CD14-positive monocyte (primary cell): ENCODE results near the gene GAN. TPM values are rescaled to one million over a fixed set of nuclear protein-coding genes. Genes with fewer than 3 reads are reported as not detected.

ENCODE experiments used
- DNase-seq, 3 donors: peaks; one replicate each; pipeline ENCODE4 v3.0.0-alpha.2; 2011 to 2022
- H2AFZ ChIP-seq: 2 replicates; pipeline ENCODE4 v1.6.0; 2012; ENCODE audit warnings: mild to moderate bottlenecking, low read depth, low read length, inconsistent platforms; ENCODE audit not compliant: insufficient read depth, poor library complexity, severe bottlenecking
- H3K27ac ChIP-seq, 2 donors: 1 replicate in 1 of 2; 2 replicates in 1 of 2; pipeline ENCODE4 v1.5.1; 2012 to 2013; ENCODE audit warnings: low read length in 2 of 2, control low read depth in 1 of 2, inconsistent platforms in 1 of 2, low read depth in 1 of 2, mild to moderate bottlenecking in 1 of 2
- H3K27me3 ChIP-seq, 2 donors: one replicate each; pipeline versions ENCODE4 v1.6.0 to v1.6.1; 2011 to 2013; ENCODE audit warnings: low read length in 2 of 2; ENCODE audit not compliant: control insufficient read depth in 2 of 2, insufficient read depth in 2 of 2
- H3K36me3 ChIP-seq, 2 donors: replicated peaks in 1 of 2; 1 replicate in 1 of 2; 2 replicates in 1 of 2; pipeline versions ENCODE4 v1.5.1 to v1.6.1; 2012 to 2013; ENCODE audit warnings: low read length in 2 of 2, control low read depth in 1 of 2, inconsistent platforms in 1 of 2, mild to moderate bottlenecking in 1 of 2; ENCODE audit not compliant: insufficient read depth in 2 of 2, control insufficient read depth in 1 of 2
- H3K4me1 ChIP-seq, 2 donors: 1 replicate in 1 of 2; 2 replicates in 1 of 2; pipeline versions ENCODE4 v1.5.1 to v1.6.1; 2012 to 2013; ENCODE audit warnings: low read length in 2 of 2, control low read depth in 1 of 2, inconsistent platforms in 1 of 2, mild to moderate bottlenecking in 1 of 2, moderate library complexity in 1 of 2; ENCODE audit not compliant: insufficient read depth in 2 of 2, control insufficient read depth in 1 of 2
- H3K4me2 ChIP-seq: replicated peaks from 2 replicates; pipeline ENCODE3; 2012; ENCODE audit warnings: low read length, moderate library complexity, mild to moderate bottlenecking; ENCODE audit not compliant: poor library complexity, severe bottlenecking; ENCODE audit errors: extremely low read depth
- H3K4me3 ChIP-seq, 3 experiments: fragments of 200-600 bp in 1 of 3; sonication (generic) in 1 of 3; replicated peaks in 1 of 3; 1 replicate in 2 of 3; 2 replicates in 1 of 3; pipeline ENCODE4 v1.5.1; 2011 to 2013; ENCODE audit warnings: low read length in 3 of 3, mild to moderate bottlenecking in 3 of 3, control low read depth in 2 of 3, low read depth in 2 of 3, inconsistent platforms in 1 of 3, moderate library complexity in 1 of 3
- H3K79me2 ChIP-seq: 2 replicates; pipeline ENCODE4 v1.6.0; 2012; ENCODE audit warnings: mild to moderate bottlenecking, control low read depth, inconsistent platforms, low read length, moderate library complexity; ENCODE audit not compliant: insufficient read depth
- H3K9ac ChIP-seq: 2 replicates; pipeline ENCODE4 v1.6.0; 2017; ENCODE audit warnings: low read length, mild to moderate bottlenecking; ENCODE audit not compliant: insufficient read depth, poor library complexity, severe bottlenecking
- H3K9me3 ChIP-seq, 2 donors: replicated peaks in 1 of 2; 1 replicate in 1 of 2; 2 replicates in 1 of 2; pipeline versions ENCODE4 v1.5.1 to v1.6.1; 2012 to 2013; ENCODE audit warnings: low read length in 2 of 2, control low read depth in 1 of 2; ENCODE audit not compliant: control insufficient read depth in 1 of 2, insufficient read depth in 1 of 2
- H4K20me1 ChIP-seq: 2 replicates; pipeline ENCODE4 v1.6.0; 2012; ENCODE audit warnings: mild to moderate bottlenecking, low read length, control low read depth, moderate library complexity; ENCODE audit not compliant: insufficient read depth
- H3K27ac Mint-ChIP-seq, 7 donors: one replicate each; pipeline ENCODE4 v1.8.0; 2020; ENCODE audit warnings: mild to moderate bottlenecking in 7 of 7, mixed read lengths in 7 of 7, moderate library complexity in 6 of 7, inconsistent platforms in 2 of 7
- H3K27me3 Mint-ChIP-seq, 3 donors: one replicate each; pipeline ENCODE4 v1.8.0; 2021 to 2022; ENCODE audit warnings: low read depth in 3 of 3, mild to moderate bottlenecking in 3 of 3, mixed read lengths in 3 of 3, moderate library complexity in 3 of 3, inconsistent platforms in 1 of 3
- H3K36me3 Mint-ChIP-seq, 2 donors: one replicate each; pipeline ENCODE4 v1.8.0; 2020; ENCODE audit warnings: mixed read lengths in 2 of 2, inconsistent platforms in 1 of 2, mild to moderate bottlenecking in 1 of 2
- H3K4me1 Mint-ChIP-seq: one replicate; pipeline ENCODE4 v1.8.0; 2020; ENCODE audit warnings: mild to moderate bottlenecking, mixed read lengths
- H3K4me3 Mint-ChIP-seq, 2 donors: one replicate each; pipeline ENCODE4 v1.8.0; 2020; ENCODE audit warnings: mild to moderate bottlenecking in 2 of 2, mixed read lengths in 2 of 2, moderate library complexity in 1 of 2
- H3K9me3 Mint-ChIP-seq, 7 donors: one replicate each; pipeline ENCODE4 v1.8.0; 2020 to 2022; ENCODE audit warnings: mixed read lengths in 7 of 7, mild to moderate bottlenecking in 6 of 7, moderate library complexity in 6 of 7, inconsistent platforms in 2 of 7
- WGBS: methylation state at CpG from one replicate; pipeline ENCODE4 v1.1.5; 2013; ENCODE audit warnings: missing lambda C conversion rate; ENCODE audit not compliant: insufficient coverage; 5-methylcytosine and 5-hydroxymethylcytosine counted together
- intact Hi-C, 2 donors: fragments of 100-400 bp; cut with micrococcal nuclease; formaldehyde crosslinking; loops; one replicate each; pipeline versions ENCODE4 v1.15.0 to v1.15.1; 2023
- polyA plus RNA-seq, 3 donors: library from polyadenylated mRNA; depleted of rRNA in 1 of 3; unstranded in 2 of 3; stranded (reverse) in 1 of 3; fragments of 300-500 nt in 2 of 3; fragments of >200 nt in 1 of 3; fragmentation: Illumina TruSeq in 2 of 3; gene quantifications; 1 replicate in 2 of 3; 2 replicates in 1 of 3; pipeline ENCODE4 v1.2.3, GENCODE V29; 2012 to 2021
- TF ChIP-seq, protein P1 (sequence below): fragments of 200-600 bp; IDR thresholded peaks from one replicate; pipeline ENCODE4 v1.8.0; 2022; ENCODE audit warnings: antibody characterized with exemption, mild to moderate bottlenecking

GAN gene
- polyA plus RNA-seq, 3 donors, result 0.89 to 1.2 (median 1.0) TPM

DNA sequence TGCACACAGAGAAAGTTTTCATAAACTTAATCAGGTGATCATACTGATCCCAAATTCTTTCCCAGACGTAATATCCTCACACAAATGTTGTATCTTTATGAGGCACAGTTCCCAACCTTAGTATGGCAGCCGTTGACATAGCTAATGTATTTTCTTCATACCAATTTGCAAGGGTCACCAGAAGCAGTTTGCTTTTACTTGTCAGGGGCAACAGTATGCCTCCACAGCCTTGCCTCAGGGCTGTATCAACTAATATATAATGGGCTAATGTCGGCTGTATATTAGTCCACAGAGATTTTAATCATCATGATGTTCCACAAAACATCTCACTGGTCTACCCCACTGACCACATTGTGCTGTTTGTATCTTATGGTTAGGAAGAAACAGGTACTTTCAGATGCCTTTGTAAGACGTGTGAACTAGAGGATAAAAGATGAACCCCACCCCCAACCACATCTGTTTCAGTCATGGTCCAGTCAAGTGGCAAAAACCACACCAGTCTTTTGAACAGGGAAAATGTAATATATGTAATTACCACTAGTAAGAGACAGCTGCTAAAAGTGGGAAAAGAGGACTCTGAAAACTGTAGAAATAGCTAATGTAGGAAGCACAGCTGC lies 55.2 kb downstream of the GAN start:
- peaks cover 29 to 59% of the 10 kb centered on the region in 2 donors for H3K36me3 ChIP-seq
- H3K27me3 ChIP-seq, result no peaks in the 10 kb centered on the region
- no peak overlapping the region for H3K9ac ChIP-seq
- Mint-ChIP-seq H3K36me3 (peaks cover 57 to 60% of the 10 kb centered on the region in 2 donors), H3K4me3 (no peak overlapping the region), H3K4me1 (peaks cover 3% of the 10 kb centered on the region), H3K27ac (no peak overlapping the region), H3K9me3 (no peaks in the 10 kb centered on the region), H3K27me3 (no peaks in the 10 kb centered on the region)
- intact Hi-C loops, result loop anchor here (2.0 to 5.0 kb wide), 4 partner anchors 353 to 512 kb away; no protein-coding TSS in a partner anchor
- no peaks in the 10 kb centered on the region for H4K20me1 ChIP-seq
- H3K27ac ChIP-seq, result no peak overlapping the region
- H3K9me3 ChIP-seq, result no peaks in the 10 kb centered on the region
- TF ChIP-seq, protein P1, sequence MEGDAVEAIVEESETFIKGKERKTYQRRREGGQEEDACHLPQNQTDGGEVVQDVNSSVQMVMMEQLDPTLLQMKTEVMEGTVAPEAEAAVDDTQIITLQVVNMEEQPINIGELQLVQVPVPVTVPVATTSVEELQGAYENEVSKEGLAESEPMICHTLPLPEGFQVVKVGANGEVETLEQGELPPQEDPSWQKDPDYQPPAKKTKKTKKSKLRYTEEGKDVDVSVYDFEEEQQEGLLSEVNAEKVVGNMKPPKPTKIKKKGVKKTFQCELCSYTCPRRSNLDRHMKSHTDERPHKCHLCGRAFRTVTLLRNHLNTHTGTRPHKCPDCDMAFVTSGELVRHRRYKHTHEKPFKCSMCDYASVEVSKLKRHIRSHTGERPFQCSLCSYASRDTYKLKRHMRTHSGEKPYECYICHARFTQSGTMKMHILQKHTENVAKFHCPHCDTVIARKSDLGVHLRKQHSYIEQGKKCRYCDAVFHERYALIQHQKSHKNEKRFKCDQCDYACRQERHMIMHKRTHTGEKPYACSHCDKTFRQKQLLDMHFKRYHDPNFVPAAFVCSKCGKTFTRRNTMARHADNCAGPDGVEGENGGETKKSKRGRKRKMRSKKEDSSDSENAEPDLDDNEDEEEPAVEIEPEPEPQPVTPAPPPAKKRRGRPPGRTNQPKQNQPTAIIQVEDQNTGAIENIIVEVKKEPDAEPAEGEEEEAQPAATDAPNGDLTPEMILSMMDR, result no peak
- 83% methylated on average over 1 of the region's 4 CpGs for WGBS
- H3K79me2 ChIP-seq, result no peaks in the 10 kb centered on the region
- no peaks in the 10 kb centered on the region for H3K4me1 ChIP-seq
- no peak overlapping the region for H2AFZ ChIP-seq
- no peak overlapping the region for H3K4me3 ChIP-seq
- H3K4me2 ChIP-seq, result no peak overlapping the region
- DNase-seq, result no peak

DNA sequence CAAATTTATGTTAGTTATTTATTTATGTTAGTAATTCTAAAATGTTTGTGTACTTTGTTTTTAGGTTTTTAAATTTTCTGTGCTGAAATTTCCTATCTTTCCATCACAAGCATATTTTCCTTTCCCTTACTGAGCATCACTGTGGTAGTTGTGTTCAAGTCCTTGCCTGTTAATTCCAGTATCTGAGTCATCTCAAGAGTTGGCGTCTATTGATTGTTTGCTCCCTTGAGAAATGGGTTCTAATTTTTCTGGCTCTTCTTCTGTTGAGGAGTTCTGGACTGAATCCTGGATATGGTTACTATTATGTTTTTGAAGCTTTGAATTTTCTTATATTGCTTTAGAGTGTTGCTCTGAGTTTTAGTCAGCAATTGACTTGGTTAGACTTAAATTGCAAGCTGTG lies 56.3 kb downstream of the GAN start:
- H3K4me2 ChIP-seq, result no peak overlapping the region
- H3K27ac ChIP-seq, result no peak overlapping the region
- H3K36me3 ChIP-seq, result peaks cover 22 to 54% of the 10 kb centered on the region in 2 donors
- H3K79me2 ChIP-seq, result no peaks in the 10 kb centered on the region
- intact Hi-C loops, result loop anchor here in 1 of 2 donors (5.0 kb wide), 1 partner anchor 511 kb away; no protein-coding TSS in a partner anchor
- no peak overlapping the region for H3K27ac Mint-ChIP-seq
- H3K27me3 ChIP-seq, result no peaks in the 10 kb centered on the region
- H3K4me1 ChIP-seq, result no peaks in the 10 kb centered on the region
- H2AFZ ChIP-seq, result no peak overlapping the region
- no peaks in the 10 kb centered on the region for H3K9me3 ChIP-seq
- H4K20me1 ChIP-seq, result no peaks in the 10 kb centered on the region
- peaks cover 51 to 52% of the 10 kb centered on the region in 2 donors for H3K36me3 Mint-ChIP-seq
- no peak for DNase-seq
- H3K4me3 Mint-ChIP-seq, result no peak overlapping the region
- no peaks in the 10 kb centered on the region for H3K27me3 Mint-ChIP-seq
- no peaks in the 10 kb centered on the region for H3K9me3 Mint-ChIP-seq
- H3K4me3 ChIP-seq, result no peak overlapping the region
- H3K4me1 Mint-ChIP-seq, result peaks cover 3% of the 10 kb centered on the region
- TF ChIP-seq, protein P1, result no peak
- H3K9ac ChIP-seq, result no peak overlapping the region
- WGBS, result 78% methylated on average over 1 of the region's 1 CpG
